Frontal cortex (tissue), 4 donors: ENCODE data around the gene LMX1B. TPM values are rescaled to one million over a fixed set of nuclear protein-coding genes. Genes with fewer than 3 reads are reported as not detected.
"Not testable (repeated sequence)": the region's sequence is repeated elsewhere in the genome, so short reads cannot be mapped to it uniquely, and the experiment has no call there.

ENCODE experiments used
- DNase-seq, 2 donors: peaks; one replicate each; pipeline ENCODE4 v3.0.0; 2012; ENCODE audit warnings: low spot score in 2 of 2
- FAIRE-seq: peaks from 2 replicates; lab custom pipeline; 2012; peaks lifted over from hg19 to GRCh38; lab: Jason Lieb, UNC
- total RNA-seq: library from RNA; depleted of rRNA; stranded (reverse); fragments of >200 nt; gene quantifications from one replicate; pipeline ENCODE4 v1.2.3, GENCODE V29; 2014
- donor health status: control.
- donor health status: control.
- donor health status: control.

The LMX1B gene
- total RNA-seq = under 0.01 TPM

GRCh38 chr9:126613651-126614050, at the start of gene LMX1B:
TSS of gene LMX1B (plus strand) at chr9:126613928. CDS start at chr9:126614450, 522 bp downstream.
- DNase-seq = peak in 1 of 2 donors; percentile 36
- no peak for FAIRE-seq

GRCh38 chr9:126564128-126564527, 49.6 kb upstream of the LMX1B start:
- DNase-seq = no peak
- no peak for FAIRE-seq

GRCh38 chr9:126564716-126565115, 49.0 kb upstream of the LMX1B start:
- DNase-seq = no peak
- FAIRE-seq = no peak

- DNase-seq = no peak
- no peak for FAIRE-seq
Observed at GRCh38 chr9:126565336-126566128, 48.2 kb upstream of the LMX1B start.

- DNase-seq (no peak), FAIRE-seq (no peak)
Observed at GRCh38 chr9:126569036-126569435, 44.7 kb upstream of the LMX1B start.

- FAIRE-seq (no peak), DNase-seq (no peak)
Observed at GRCh38 chr9:126578029-126578428, 35.7 kb upstream of the LMX1B start.

GRCh38 chr9:126580319-126580718, 33.4 kb upstream of the LMX1B start:
- FAIRE-seq, DNase-seq: not testable (repeated sequence)

GRCh38 chr9:126581893-126582292, 31.8 kb upstream of the LMX1B start:
- DNase-seq (no peak), FAIRE-seq (no peak)

- DNase-seq = no peak
- FAIRE-seq = no peak
Observed at GRCh38 chr9:126582427-126582826, 31.3 kb upstream of the LMX1B start.

- no peak for DNase-seq
- FAIRE-seq = no peak
Observed at GRCh38 chr9:126583144-126583760, 30.5 kb upstream of the LMX1B start.

GRCh38 chr9:126584611-126585010, 29.1 kb upstream of the LMX1B start:
- FAIRE-seq (no peak), DNase-seq (no peak)

- no peak for DNase-seq
- FAIRE-seq = no peak
Observed at GRCh38 chr9:126586236-126586635, 27.5 kb upstream of the LMX1B start.

GRCh38 chr9:126587187-126588185, 26.2 kb upstream of the LMX1B start:
- FAIRE-seq (no peak), DNase-seq (peak; percentile 64 to 77)

- FAIRE-seq (no peak), DNase-seq (no peak)
Observed at GRCh38 chr9:126588491-126589168, 25.1 kb upstream of the LMX1B start.

GRCh38 chr9:126589349-126589748, 24.4 kb upstream of the LMX1B start:
- DNase-seq (no peak), FAIRE-seq (no peak)

GRCh38 chr9:126591083-126591482, 22.6 kb upstream of the LMX1B start:
- FAIRE-seq (no peak), DNase-seq (no peak)

GRCh38 chr9:126591922-126592321, 21.8 kb upstream of the LMX1B start:
- no peak for FAIRE-seq
- no peak for DNase-seq

GRCh38 chr9:126592461-126592860, 21.3 kb upstream of the LMX1B start:
- DNase-seq (no peak), FAIRE-seq (no peak)

- DNase-seq (no peak), FAIRE-seq (no peak)
Observed at GRCh38 chr9:126595982-126596381, 17.7 kb upstream of the LMX1B start.
